IMR-90 (cell line): ENCODE measurements around the gene PPP1R9B. TPM values are rescaled to one million over a fixed set of nuclear protein-coding genes. Genes with fewer than 3 reads are reported as not detected.

Experiments
- ATAC-seq: fragments of 200-7000 bp; cut with Tn5 transposase; 2 replicates; pipeline ENCODE4 v1.9.1; 2020; ENCODE audit warnings: low read depth, mild to moderate bottlenecking, moderate library complexity
- BruUV-seq: library from RNA; stranded (reverse); fragments of 400-500 nt; replicated peaks from 2 replicates; lab custom pipeline; 2021; lab: Mats Ljungman, UMichigan
- CTCF ChIA-PET: fragments of 300-600 bp; formaldehyde crosslinking; extraction: SDS; loops from one replicate; lab custom pipeline; 2021; ENCODE audit warnings: antibody characterized with exemption; lab: Yijun Ruan, JAX
- POLR2A ChIA-PET: fragments of 300-600 bp; sonication (Branson Sonifier 250); formaldehyde crosslinking; loops from one replicate; lab custom pipeline; 2022; ENCODE audit warnings: antibody characterized with exemption; ENCODE audit not compliant: unreplicated experiment; lab: Charles Lee
- DNase-seq: peaks from one replicate; pipeline ENCODE4 v3.0.0; 2013
- H2AFZ ChIP-seq: replicated peaks from 2 replicates; pipeline ENCODE3; 2013; ENCODE audit warnings: low read length, mild to moderate bottlenecking; ENCODE audit not compliant: poor library complexity
- H2AK5ac ChIP-seq: 2 replicates; pipeline ENCODE4 v1.6.1; 2013; ENCODE audit warnings: low read depth, low read length, inconsistent platforms
- H2AK9ac ChIP-seq: replicated peaks from 2 replicates; pipeline ENCODE3; 2013; ENCODE audit warnings: mild to moderate bottlenecking, low read depth, low read length, moderate library complexity; ENCODE audit not compliant: poor library complexity
- H2BK120ac ChIP-seq: 2 replicates; pipeline ENCODE4 v1.6.1; 2013; ENCODE audit warnings: low read depth, low read length, inconsistent platforms
- H2BK15ac ChIP-seq: 3 replicates; pipeline ENCODE4 v1.6.1; 2013; ENCODE audit warnings: low read depth, low read length, inconsistent platforms
- H2BK20ac ChIP-seq: 2 replicates; pipeline ENCODE4 v1.6.1; 2013; ENCODE audit warnings: low read depth, mild to moderate bottlenecking, inconsistent platforms, low read length, moderate library complexity
- H2BK5ac ChIP-seq: 2 replicates; pipeline ENCODE4 v1.6.1; 2013; ENCODE audit warnings: mild to moderate bottlenecking, low read depth, low read length, inconsistent platforms; ENCODE audit not compliant: poor library complexity, severe bottlenecking
- H3K14ac ChIP-seq: replicated peaks from 2 replicates; pipeline ENCODE4 v1.6.1; 2013; ENCODE audit warnings: low read depth, low read length, inconsistent platforms
- H3K18ac ChIP-seq: 2 replicates; pipeline ENCODE4 v1.6.1; 2013; ENCODE audit warnings: low read depth, low read length, control low read depth
- H3K23ac ChIP-seq: 2 replicates; pipeline ENCODE4 v1.6.1; 2013; ENCODE audit warnings: low read depth, low read length, inconsistent platforms
- H3K27ac ChIP-seq: 2 replicates; pipeline ENCODE4 v1.5.1; 2013; ENCODE audit warnings: mild to moderate bottlenecking, control low read depth, low read length; ENCODE audit not compliant: insufficient read depth
- H3K27me3 ChIP-seq: 2 replicates; pipeline ENCODE4 v1.6.1; 2013; ENCODE audit warnings: low read length; ENCODE audit not compliant: control insufficient read depth, insufficient read depth
- H3K36me3 ChIP-seq: 2 replicates; pipeline ENCODE4 v1.6.1; 2013; ENCODE audit warnings: low read length, mixed read lengths; ENCODE audit not compliant: control insufficient read depth, insufficient read depth
- H3K4ac ChIP-seq: 2 replicates; pipeline ENCODE4 v1.6.1; 2013; ENCODE audit warnings: low read depth, low read length, inconsistent platforms
- H3K4me1 ChIP-seq: 2 replicates; pipeline ENCODE4 v1.6.1; 2013; ENCODE audit warnings: low read length, mixed read lengths; ENCODE audit not compliant: control insufficient read depth, insufficient read depth
- H3K4me2 ChIP-seq: 2 replicates; pipeline ENCODE4 v1.6.1; 2013; ENCODE audit warnings: low read depth, mild to moderate bottlenecking, control low read depth, low read length, moderate library complexity
- H3K4me3 ChIP-seq: 2 replicates; pipeline ENCODE4 v1.5.1; 2013; ENCODE audit warnings: low read depth, mild to moderate bottlenecking, control low read depth, low read length, moderate library complexity; ENCODE audit not compliant: insufficient read depth
- H3K56ac ChIP-seq: 2 replicates; pipeline ENCODE4 v1.6.1; 2013; ENCODE audit warnings: low read length, inconsistent platforms; ENCODE audit not compliant: insufficient read depth; ENCODE audit errors: extremely low read depth
- H3K79me1 ChIP-seq, 2 experiments: 2 replicates each; pipeline ENCODE4 v1.6.1; 2013; ENCODE audit warnings: low read length in 2 of 2, inconsistent platforms in 1 of 2, low read depth in 1 of 2
- H3K9ac ChIP-seq: 2 replicates; pipeline ENCODE4 v1.6.1; 2013; ENCODE audit warnings: low read depth, low read length, control low read depth
- H3K9me1 ChIP-seq: 2 replicates; pipeline ENCODE4 v1.6.1; 2013; ENCODE audit warnings: low read length, inconsistent platforms; ENCODE audit not compliant: insufficient read depth
- H3K9me3 ChIP-seq: 2 replicates; pipeline ENCODE4 v1.6.1; 2013; ENCODE audit warnings: low read length; ENCODE audit not compliant: control insufficient read depth, insufficient read depth
- H4K20me1 ChIP-seq: 2 replicates; pipeline ENCODE4 v1.6.1; 2013; ENCODE audit warnings: low read length, inconsistent platforms; ENCODE audit not compliant: insufficient read depth
- H4K5ac ChIP-seq: 2 replicates; pipeline ENCODE4 v1.6.1; 2013; ENCODE audit warnings: mild to moderate bottlenecking, low read depth, low read length, control low read depth
- H4K8ac ChIP-seq, 2 experiments: 2 replicates each; pipeline ENCODE4 v1.6.1; 2013; ENCODE audit warnings: low read depth in 2 of 2, low read length in 2 of 2, control low read depth in 1 of 2, inconsistent platforms in 1 of 2
- H4K91ac ChIP-seq: 2 replicates; pipeline ENCODE4 v1.6.1; 2013; ENCODE audit warnings: low read depth, low read length, inconsistent platforms; ENCODE audit not compliant: insufficient read depth
- BHLHE40 ChIP-seq: fragments of 150-350 bp; IDR thresholded peaks from 2 replicates; pipeline ENCODE4 v1.6.1; 2016; ENCODE audit warnings: mild to moderate bottlenecking, low read depth, low read length
- CEBPB ChIP-seq: IDR thresholded peaks from 2 replicates; pipeline ENCODE4 v1.6.1; 2012; ENCODE audit warnings: low read depth, low read length, improper control_type of control experiment
- CHD1 ChIP-seq: IDR thresholded peaks from 2 replicates; pipeline ENCODE4 v1.6.1; 2012; ENCODE audit warnings: low read depth, low read length, improper control_type of control experiment
- CTCF ChIP-seq: conservative IDR thresholded peaks from 2 replicates; pipeline ENCODE4 v1.5.1; 2012; ENCODE audit warnings: mild to moderate bottlenecking, low read depth, low read length, improper control_type of control experiment
- ELK1 ChIP-seq: fragments of 150-350 bp; IDR thresholded peaks from 2 replicates; pipeline ENCODE4 v1.6.1; 2016; ENCODE audit warnings: low read depth, mild to moderate bottlenecking, low read length, moderate library complexity, borderline replicate concordance
- FOS ChIP-seq: fragments of 150-350 bp; IDR thresholded peaks from 2 replicates; pipeline ENCODE4 v1.6.1; 2016; ENCODE audit warnings: low read depth, low read length
- MAFK ChIP-seq: IDR thresholded peaks from 2 replicates; pipeline ENCODE4 v1.6.1; 2012; ENCODE audit warnings: low read depth, low read length, improper control_type of control experiment
- MAZ ChIP-seq: IDR thresholded peaks from 2 replicates; pipeline ENCODE4 v1.6.1; 2012; ENCODE audit warnings: low read depth, mild to moderate bottlenecking, low read length, improper control_type of control experiment, moderate library complexity, borderline replicate concordance
- MXI1 ChIP-seq: IDR thresholded peaks from 2 replicates; pipeline ENCODE4 v1.6.1; 2012; ENCODE audit warnings: low read depth, mild to moderate bottlenecking, low read length, moderate library complexity, borderline replicate concordance
- NFE2L2 ChIP-seq: fragments of 150-350 bp; IDR thresholded peaks from 2 replicates; pipeline ENCODE4 v1.6.1; 2016; ENCODE audit warnings: low read depth, mild to moderate bottlenecking, low read length
- POLR2A ChIP-seq: IDR thresholded peaks from 2 replicates; pipeline ENCODE4 v1.6.1; 2012; ENCODE audit warnings: mild to moderate bottlenecking, low read depth, low read length
- RAD21 ChIP-seq: IDR thresholded peaks from 2 replicates; pipeline ENCODE4 v1.6.1; 2012; ENCODE audit warnings: low read length, improper control_type of control experiment
- RCOR1 ChIP-seq: IDR thresholded peaks from 2 replicates; pipeline ENCODE4 v1.6.1; 2012; ENCODE audit warnings: mild to moderate bottlenecking, low read length, improper control_type of control experiment; ENCODE audit not compliant: insufficient replicate concordance
- SMC3 ChIP-seq: fragments of 150-350 bp; IDR thresholded peaks from 2 replicates; pipeline ENCODE4 v1.6.1; 2016; ENCODE audit warnings: low read depth, mild to moderate bottlenecking, antibody characterized with exemption, low read length, moderate library complexity
- WGBS, 2 experiments: methylation state at CpG; one replicate each; pipeline versions ENCODE4 v1.1.5 to v1.1.7; 2013; ENCODE audit warnings: missing lambda C conversion rate in 2 of 2; ENCODE audit not compliant: insufficient read length in 1 of 2; ENCODE audit errors: extremely low coverage in 2 of 2; 5-methylcytosine and 5-hydroxymethylcytosine counted together
- dilution Hi-C: fragments of 300-500 bp; cut with HindIII; formaldehyde crosslinking; loops from one replicate; pipeline ENCODE4 v1.14.3; 2018; ENCODE audit warnings: low sequenced_read_pairs; ENCODE audit not compliant: unreplicated experiment
- in situ Hi-C: fragments of 300-500 bp; cut with MboI; formaldehyde crosslinking; loops from 3 replicates; pipeline ENCODE4 v1.14.3; 2019; ENCODE audit warnings: low sequenced_read_pairs, inconsistent platforms, mixed read lengths
- intact Hi-C: fragments of 100-400 bp; cut with micrococcal nuclease; formaldehyde crosslinking; loops from 2 replicates; pipeline ENCODE4 v1.10.0; 2022
- polyA plus RNA-seq, 3 experiments: library from polyadenylated mRNA; depleted of rRNA; stranded (reverse); fragments of >200 nt; gene quantifications; 2 replicates each; pipeline ENCODE4 v1.2.3, GENCODE V29; 2012; ENCODE audit warnings: low replicate concordance in 1 of 3
- total RNA-seq: library from RNA; depleted of rRNA; stranded (reverse); fragments of >200 nt; gene quantifications from 2 replicates; pipeline ENCODE4 v1.2.3, GENCODE V29; 2012
- TF ChIP-seq, protein P1 (sequence below): fragments of 150-350 bp; IDR thresholded peaks from 2 replicates; pipeline ENCODE4 v1.6.1; 2017; ENCODE audit warnings: mild to moderate bottlenecking, antibody characterized with exemption, low read length, low read depth

Gene PPP1R9B
- total and polyA plus RNA-seq, 2 of the 4 experiments (the other 2 are of a cell fraction): 23.0 to 28.0 TPM

DNA sequence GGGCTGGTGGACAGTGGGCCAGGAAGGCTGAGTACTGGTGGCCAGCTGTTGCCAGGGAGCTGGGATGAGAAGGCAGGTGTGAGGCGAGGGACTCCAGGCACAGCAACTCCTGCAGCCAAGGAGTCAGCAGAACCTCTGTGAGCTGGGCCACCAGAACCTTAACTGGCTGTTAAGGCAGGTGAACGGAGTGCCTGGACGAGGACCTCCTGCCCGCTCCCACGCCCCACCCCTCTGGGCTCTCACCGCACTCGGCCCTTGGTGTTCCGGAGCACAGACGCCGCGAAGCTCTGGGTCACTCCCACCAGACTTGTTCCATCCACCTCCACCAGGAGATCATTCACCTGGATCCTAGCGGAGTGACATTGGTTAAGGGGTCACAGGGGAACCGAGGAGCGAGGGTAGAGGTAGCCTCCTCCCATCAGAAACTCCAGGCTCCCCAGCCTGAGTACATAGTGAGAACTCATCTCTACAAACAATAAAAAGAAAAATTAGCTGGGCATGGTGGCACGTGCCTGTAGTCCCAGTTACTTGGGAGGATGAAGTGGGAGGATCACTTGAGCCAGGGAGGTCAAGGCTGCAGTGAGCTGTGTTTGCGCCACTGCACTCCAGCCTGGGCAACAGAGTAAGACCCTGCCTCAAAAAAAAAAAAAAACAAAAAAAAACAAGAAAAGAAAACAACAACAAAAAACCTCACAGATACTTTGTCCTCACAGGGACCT is 9.3 kb downstream of the PPP1R9B start:
- peaks cover 82% of the 10 kb centered on the region for H4K20me1 ChIP-seq
- no peak overlapping the region for H4K91ac ChIP-seq
- H2BK5ac ChIP-seq: no peak overlapping the region
- H2AK5ac ChIP-seq: no peak overlapping the region
- H3K4me3 ChIP-seq: no peak overlapping the region
- H3K56ac ChIP-seq: no peak overlapping the region
- H3K27me3 ChIP-seq: no peaks in the 10 kb centered on the region
- peaks cover 6% of the 10 kb centered on the region; the same call in 1 of the 2 replicates for H3K4me1 ChIP-seq
- dilution Hi-C loops (no loop called here), in situ Hi-C loops (no loop called here), intact Hi-C loops (no loop called here)
- ChIA-PET POLR2A (no interaction called here), CTCF (interaction anchor here (0.8 to 1.0 kb wide), 2 partner anchors 10 to 156 kb away, joined by 3 read pairs; no protein-coding TSS in a partner anchor)
- no peak overlapping the region for H4K5ac ChIP-seq
- no peak overlapping the region for H2BK120ac ChIP-seq
- H2AK9ac ChIP-seq: peak overlapping the region; percentile 68
- H3K79me1 ChIP-seq: peaks cover 39 to 95% of the 10 kb centered on the region in 2 experiments
- no peak overlapping the region for H4K8ac ChIP-seq
- H3K23ac ChIP-seq: no peak overlapping the region
- H3K4me2 ChIP-seq: no peak overlapping the region
- no peak overlapping the region for H3K27ac ChIP-seq
- H2BK20ac ChIP-seq: no peak overlapping the region
- BruUV-seq: no TSS peak
- H3K9me1 ChIP-seq: peaks cover 2% of the 10 kb centered on the region; the same call in 1 of the 2 replicates
- no peak overlapping the region for H3K4ac ChIP-seq
- DNase-seq: no peak
- H3K36me3 ChIP-seq: peaks cover 85% of the 10 kb centered on the region
- H3K14ac ChIP-seq: no peak overlapping the region
- no peak overlapping the region for H2BK15ac ChIP-seq
- ATAC-seq: no peak
- H2AFZ ChIP-seq: no peak overlapping the region
- H3K9ac ChIP-seq: no peak overlapping the region
- H3K9me3 ChIP-seq: no peaks in the 10 kb centered on the region
- no peak overlapping the region for H3K18ac ChIP-seq
- WGBS, 2 experiments: no CpG with 5 or more reads among the region's 16 CpGs
- TF ChIP-seq RCOR1: no peak
- no peak for TF ChIP-seq CTCF
- TF ChIP-seq FOS: no peak
- TF ChIP-seq MAZ: no peak
- TF ChIP-seq NFE2L2: no peak
- TF ChIP-seq CHD1: no peak
- no peak for TF ChIP-seq MXI1
- TF ChIP-seq MAFK: no peak
- no peak for TF ChIP-seq BHLHE40
- no peak for TF ChIP-seq SMC3
- no peak for TF ChIP-seq ELK1
- no peak for TF ChIP-seq CEBPB
- no peak for TF ChIP-seq POLR2A
- TF ChIP-seq, protein P1, sequence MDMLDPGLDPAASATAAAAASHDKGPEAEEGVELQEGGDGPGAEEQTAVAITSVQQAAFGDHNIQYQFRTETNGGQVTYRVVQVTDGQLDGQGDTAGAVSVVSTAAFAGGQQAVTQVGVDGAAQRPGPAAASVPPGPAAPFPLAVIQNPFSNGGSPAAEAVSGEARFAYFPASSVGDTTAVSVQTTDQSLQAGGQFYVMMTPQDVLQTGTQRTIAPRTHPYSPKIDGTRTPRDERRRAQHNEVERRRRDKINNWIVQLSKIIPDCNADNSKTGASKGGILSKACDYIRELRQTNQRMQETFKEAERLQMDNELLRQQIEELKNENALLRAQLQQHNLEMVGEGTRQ: no peak
- TF ChIP-seq RAD21: no peak
